LNCaP clone FGC (cell line): ENCODE measurements around the gene NFIB.
A peak's percentile ranks its signal among the peaks of the same experiment; 100 is the strongest.

Experiments used
- DNase-seq: peaks from one replicate; pipeline ENCODE4 v3.0.0-alpha.2; 2011; ENCODE audit warnings: low read depth
- H3K4me3 ChIP-seq: 2 replicates; pipeline ENCODE4 v1.5.1; 2011; ENCODE audit warnings: mild to moderate bottlenecking, low read depth, low read length, control low read depth
- TF ChIP-seq, protein P1 (sequence below): IDR thresholded peaks from 2 replicates; pipeline ENCODE4 v1.5.1; 2012; ENCODE audit warnings: mild to moderate bottlenecking; ENCODE audit not compliant: control insufficient read depth, insufficient read depth; ENCODE audit errors: extremely low read depth

Gene NFIB

DNA sequence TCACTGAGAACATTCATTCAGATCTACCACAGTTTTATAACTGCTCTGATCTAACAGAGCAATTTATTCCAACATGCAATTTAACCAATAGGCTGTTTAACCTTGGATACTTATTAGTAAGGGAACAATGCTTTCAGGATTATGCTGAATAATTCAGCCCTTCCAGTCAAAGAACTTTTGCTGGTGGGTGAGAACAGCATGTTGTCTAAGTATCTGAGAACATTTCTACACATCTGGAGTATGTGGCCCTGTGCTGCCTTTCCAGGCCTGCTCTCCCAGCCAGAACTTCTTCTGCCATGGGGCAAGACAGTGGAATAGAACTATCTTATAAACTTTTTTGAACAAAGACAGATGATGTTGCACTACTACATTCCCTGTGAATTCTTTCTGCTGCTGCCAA lies 55.8 kb downstream of the NFIB start:
- DNase-seq, result no peak
- TF ChIP-seq, protein P1, sequence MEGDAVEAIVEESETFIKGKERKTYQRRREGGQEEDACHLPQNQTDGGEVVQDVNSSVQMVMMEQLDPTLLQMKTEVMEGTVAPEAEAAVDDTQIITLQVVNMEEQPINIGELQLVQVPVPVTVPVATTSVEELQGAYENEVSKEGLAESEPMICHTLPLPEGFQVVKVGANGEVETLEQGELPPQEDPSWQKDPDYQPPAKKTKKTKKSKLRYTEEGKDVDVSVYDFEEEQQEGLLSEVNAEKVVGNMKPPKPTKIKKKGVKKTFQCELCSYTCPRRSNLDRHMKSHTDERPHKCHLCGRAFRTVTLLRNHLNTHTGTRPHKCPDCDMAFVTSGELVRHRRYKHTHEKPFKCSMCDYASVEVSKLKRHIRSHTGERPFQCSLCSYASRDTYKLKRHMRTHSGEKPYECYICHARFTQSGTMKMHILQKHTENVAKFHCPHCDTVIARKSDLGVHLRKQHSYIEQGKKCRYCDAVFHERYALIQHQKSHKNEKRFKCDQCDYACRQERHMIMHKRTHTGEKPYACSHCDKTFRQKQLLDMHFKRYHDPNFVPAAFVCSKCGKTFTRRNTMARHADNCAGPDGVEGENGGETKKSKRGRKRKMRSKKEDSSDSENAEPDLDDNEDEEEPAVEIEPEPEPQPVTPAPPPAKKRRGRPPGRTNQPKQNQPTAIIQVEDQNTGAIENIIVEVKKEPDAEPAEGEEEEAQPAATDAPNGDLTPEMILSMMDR, result no peak
- no peak overlapping the region for H3K4me3 ChIP-seq

DNA sequence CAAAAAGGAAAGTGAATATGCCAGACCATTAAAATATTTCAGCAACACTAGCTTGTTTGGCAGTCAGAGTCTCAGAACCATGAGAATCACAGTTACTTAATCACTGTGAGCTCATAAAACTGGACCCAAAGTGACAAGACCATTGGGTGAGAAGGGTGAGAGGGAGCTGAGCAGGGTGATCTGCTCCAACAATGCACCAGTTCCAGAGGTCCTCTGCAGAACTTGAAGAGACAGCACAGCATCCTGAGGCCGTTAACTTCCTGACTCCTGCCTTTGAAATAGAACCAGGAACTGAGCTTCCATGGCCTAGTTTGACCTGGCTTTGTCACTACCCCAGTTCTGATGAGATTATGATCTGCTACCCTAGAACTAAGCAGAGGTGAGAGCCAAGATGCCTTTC lies 57.4 kb downstream of the NFIB start:
- no peak overlapping the region for H3K4me3 ChIP-seq
- TF ChIP-seq, protein P1, result no peak
- DNase-seq, result no peak

DNA sequence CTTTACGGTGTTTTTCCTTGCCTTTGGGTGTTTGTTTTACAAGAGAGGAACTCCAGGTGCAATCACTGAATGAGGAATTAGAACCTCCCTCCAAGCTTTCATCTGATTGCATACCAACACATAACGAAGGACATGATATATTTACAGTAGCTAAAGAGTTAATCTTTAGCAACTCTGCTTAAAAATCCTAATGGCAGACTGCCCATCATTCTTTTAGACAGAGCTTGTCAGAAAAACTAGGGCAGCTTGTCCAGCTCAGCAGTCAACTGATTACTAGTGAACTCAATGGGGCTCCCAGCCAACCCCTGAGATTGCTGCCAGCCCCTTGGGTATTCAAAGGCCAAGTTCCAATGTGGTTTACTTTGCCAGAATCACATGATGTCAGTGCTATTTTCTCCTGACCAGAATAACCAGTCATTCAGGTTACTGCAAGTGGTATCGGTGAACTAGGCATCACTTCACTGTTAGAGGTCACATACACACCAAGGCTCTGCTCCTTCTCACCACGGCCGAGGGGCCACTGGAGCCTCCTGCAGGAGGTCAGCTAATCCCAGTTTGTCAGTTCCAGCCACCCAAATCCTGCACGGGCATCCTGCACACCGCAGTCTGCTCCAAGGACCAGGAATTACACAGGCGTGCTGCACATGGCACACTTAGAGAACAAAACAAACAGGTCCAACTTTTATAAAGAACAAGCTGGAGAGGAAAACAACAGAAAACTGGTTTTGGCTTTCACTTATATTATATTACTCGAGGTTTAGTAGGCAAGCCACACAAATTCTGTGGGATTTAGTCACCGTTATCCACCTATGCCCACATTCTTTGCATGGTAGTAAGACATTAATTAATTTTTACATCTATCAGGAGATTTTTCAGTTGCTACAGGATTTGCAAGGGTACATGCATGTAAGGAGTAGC lies 62.5 kb downstream of the NFIB start:
- H3K4me3 ChIP-seq, result peak overlapping the region; percentile 32
- TF ChIP-seq, protein P1, result 0 out of 2 replicates have a peak, but pooled peaks have one; percentile 12
- DNase-seq, result peak; percentile 98

DNA sequence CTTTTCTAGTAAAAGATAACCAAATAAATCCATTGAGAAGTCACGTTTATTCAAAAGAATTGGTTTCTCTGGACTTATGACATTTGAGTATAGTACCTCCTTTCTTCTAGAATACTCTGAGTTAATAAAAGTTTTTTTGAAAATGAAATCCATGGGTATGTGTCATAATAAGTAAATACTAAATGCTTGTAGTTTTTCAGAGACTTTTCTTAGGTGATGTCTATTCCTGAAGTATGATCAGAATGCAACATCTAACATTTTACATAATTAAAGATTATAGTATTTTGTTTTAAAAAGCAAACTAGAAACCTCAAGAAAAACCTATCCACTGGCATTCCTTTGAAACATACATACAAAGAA lies 63.2 kb downstream of the NFIB start:
- DNase-seq, result no peak
- TF ChIP-seq, protein P1, result no peak
- H3K4me3 ChIP-seq, result peak overlapping the region; percentile 32

DNA sequence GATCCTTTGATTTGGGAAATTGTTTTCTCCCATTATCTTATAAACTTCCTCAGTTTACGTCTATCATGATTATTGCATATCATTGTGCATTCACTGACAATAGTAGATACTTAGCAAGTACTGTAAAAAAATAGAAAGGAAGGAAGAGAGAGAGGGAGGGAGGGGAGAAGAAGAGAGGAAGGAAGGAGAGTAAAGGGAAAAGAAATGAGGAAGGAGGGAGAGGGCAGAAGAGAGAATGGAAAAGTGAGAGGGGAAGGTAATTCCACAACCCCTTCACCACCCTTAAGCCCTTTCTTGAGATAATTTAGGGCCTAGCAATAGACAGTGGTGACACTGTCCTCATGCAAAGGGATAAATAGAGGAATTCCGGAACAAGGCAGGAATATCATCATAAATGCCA lies 64.4 kb downstream of the NFIB start:
- TF ChIP-seq, protein P1, result no peak
- H3K4me3 ChIP-seq, result no peak overlapping the region
- DNase-seq, result no peak

DNA sequence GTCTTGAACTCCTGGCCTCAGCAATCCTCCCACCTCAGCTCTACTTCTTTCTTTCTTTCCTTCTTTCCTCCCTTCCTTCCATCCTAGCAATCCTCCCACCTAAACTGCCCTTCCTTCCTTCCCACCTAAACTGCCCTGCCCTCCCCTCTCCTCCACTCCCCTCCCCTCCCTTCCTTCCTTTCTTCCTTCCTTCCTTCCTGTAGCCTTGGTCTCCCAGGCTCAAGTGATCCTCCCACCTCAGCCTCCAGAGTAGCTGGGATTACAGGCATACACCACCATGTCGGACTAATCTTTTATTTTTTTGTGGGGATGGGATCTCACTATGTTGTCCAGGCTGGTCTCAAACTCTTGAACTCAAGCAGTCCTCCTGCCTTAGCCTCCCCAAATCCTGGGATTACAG lies 65.8 kb downstream of the NFIB start:
- no peak overlapping the region for H3K4me3 ChIP-seq
- TF ChIP-seq, protein P1, result no peak
- DNase-seq, result no peak

DNA sequence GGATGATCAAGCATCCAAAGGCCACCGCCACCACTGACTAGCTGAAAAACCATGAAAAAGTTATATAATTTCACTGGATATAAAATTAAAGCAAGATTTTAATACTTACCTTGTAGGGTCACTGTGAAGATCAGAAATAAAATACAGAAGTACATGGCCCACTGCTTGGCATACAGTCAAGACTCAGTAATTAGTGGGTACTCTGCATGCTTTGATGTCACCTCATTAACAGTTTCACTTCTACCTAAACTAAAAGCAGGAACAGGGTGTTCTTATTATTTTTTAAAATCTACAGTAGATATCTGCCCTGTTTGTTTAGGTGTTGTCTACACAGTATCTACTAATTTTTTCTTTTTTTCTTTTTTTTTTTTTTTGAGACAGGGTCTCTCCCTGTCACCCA lies 66.4 kb downstream of the NFIB start:
- no peak for DNase-seq

More for the DNA sequence above, 66.4 kb downstream of the NFIB start:
- no peak overlapping the region for H3K4me3 ChIP-seq
- TF ChIP-seq, protein P1, result no peak
